ENCODE measurements around the gene WARS2. TPM values are rescaled to one million over a fixed set of nuclear protein-coding genes. Genes with fewer than 3 reads are reported as not detected.
A peak's percentile ranks its signal among the peaks of the same experiment; 100 is the strongest.

WARS2 gene
- total and polyA plus RNA-seq, 4 donors, result 8.3 to 20.9 (median 15.6) TPM

DNA sequence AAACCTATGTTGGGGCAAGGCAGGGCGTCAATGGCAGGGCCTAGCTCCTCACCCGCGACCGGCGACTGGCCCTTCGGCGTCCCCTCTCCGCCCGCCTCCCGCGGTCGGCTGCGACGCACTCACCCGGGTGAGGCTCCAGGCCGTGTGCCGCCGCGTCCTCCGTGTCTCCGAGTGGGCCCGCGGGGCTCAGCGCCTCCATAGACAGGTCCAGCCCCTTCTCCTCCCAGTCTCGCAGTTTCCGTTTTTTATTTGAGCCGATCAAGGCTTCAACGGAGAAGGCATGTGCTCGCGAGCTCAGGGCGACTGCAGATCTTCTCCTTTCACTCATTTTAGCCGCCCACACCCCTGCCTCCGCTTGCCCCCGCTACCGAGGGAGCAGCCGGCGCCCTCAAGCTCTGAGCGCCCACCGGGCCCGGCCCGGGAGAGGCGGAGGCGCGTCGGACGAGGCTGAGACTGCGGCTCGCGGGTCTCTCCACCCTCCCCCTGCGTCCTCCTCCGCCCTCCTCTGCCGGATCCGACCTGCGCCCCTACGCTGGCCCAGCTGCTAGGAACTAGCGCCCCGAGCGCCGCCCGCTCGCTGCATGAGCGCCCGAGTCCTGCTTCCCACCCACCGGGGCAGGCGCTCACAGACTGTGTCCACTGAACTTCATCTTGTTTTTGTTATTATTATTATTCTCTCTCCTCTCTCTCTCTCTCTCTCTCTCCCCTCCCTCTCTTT, 152.8 kb downstream of the WARS2 start:
- H3K27me3 ChIP-seq (ENCODE audit: control insufficient read depth, insufficient read depth, low read length), result peaks cover 100% of the 10 kb centered on the region
- H3K27ac ChIP-seq (ENCODE audit: low read depth, low read length), result peak overlapping the region; percentile 65
- peaks cover 1% of the 10 kb centered on the region for H3K9me3 ChIP-seq (ENCODE audit: control insufficient read depth, insufficient read depth, low read length)
- H3K4me1 ChIP-seq (ENCODE audit: control insufficient read depth, insufficient read depth, low read length), result peaks cover 42% of the 10 kb centered on the region
- WGBS (ENCODE audit: insufficient coverage), result under 1% methylated on average over 59 of the region's 65 CpGs
- DNase-seq (ENCODE audit: low read depth in 4 of 6, low spot score in 6 of 6), result peak in 2 of 6 donors; percentile 48 to 65
- H3K36me3 ChIP-seq (ENCODE audit: control insufficient read depth, insufficient read depth, low read length), result no peaks in the 10 kb centered on the region
- H3K4me3 ChIP-seq (ENCODE audit: low read depth, low read length), result peak overlapping the region; percentile 37

DNA sequence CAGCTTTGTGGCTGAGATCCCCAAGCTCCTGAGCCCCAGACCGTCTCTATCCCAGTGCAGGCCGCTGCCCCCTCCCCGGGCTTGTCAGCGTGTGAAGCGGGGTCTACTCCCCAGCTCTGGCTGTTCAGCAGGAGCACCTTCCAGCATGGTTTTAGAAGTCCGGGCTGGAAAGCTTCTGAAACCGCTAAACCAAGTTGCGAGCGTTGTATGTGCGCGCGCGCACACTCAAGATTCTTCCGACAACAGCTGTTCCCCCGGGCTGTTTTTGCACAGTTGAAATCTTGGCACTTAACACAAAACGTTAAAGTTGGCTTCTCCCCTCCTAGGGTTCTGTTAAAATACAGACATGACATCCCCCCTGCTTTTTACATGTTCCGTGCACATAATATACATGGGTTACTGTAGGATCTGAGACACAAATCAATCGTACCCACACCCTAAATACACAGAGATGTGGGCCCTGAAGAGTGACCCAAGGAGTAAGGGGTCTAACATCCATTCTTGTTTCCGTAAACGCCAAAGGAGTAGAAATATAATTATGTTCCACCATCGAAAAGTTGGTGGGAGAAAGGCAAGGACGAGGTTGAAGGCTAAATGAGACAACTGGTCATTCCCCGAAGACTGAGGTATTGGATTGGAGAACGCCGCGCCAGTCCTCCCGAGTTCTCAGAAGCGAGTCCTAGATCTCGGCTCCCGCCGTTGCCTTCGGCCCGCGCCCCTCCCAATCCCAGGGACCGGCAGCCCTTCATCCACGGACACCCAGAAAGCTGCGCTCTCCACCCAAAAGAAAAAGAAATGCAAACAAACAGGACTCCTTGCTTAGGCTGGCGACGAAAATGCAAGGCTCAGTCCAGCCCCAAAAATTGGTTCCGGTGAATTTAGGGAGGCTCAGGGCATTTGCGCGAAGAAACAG, 153.6 kb downstream of the WARS2 start:
- peaks cover 1% of the 10 kb centered on the region for H3K9me3 ChIP-seq (ENCODE audit: control insufficient read depth, insufficient read depth, low read length)
- H3K36me3 ChIP-seq (ENCODE audit: control insufficient read depth, insufficient read depth, low read length), result no peaks in the 10 kb centered on the region
- H3K27ac ChIP-seq (ENCODE audit: low read depth, low read length), result peak overlapping the region; percentile 65
- DNase-seq (ENCODE audit: low read depth in 4 of 6, low spot score in 6 of 6), result peak in 2 of 6 donors; percentile 51 to 65
- peaks cover 42% of the 10 kb centered on the region for H3K4me1 ChIP-seq (ENCODE audit: control insufficient read depth, insufficient read depth, low read length)
- peaks cover 100% of the 10 kb centered on the region for H3K27me3 ChIP-seq (ENCODE audit: control insufficient read depth, insufficient read depth, low read length)
- peak overlapping the region; percentile 37 for H3K4me3 ChIP-seq (ENCODE audit: low read depth, low read length)
- WGBS (ENCODE audit: insufficient coverage), result 2% methylated on average over 37 of the region's 42 CpGs

DNA sequence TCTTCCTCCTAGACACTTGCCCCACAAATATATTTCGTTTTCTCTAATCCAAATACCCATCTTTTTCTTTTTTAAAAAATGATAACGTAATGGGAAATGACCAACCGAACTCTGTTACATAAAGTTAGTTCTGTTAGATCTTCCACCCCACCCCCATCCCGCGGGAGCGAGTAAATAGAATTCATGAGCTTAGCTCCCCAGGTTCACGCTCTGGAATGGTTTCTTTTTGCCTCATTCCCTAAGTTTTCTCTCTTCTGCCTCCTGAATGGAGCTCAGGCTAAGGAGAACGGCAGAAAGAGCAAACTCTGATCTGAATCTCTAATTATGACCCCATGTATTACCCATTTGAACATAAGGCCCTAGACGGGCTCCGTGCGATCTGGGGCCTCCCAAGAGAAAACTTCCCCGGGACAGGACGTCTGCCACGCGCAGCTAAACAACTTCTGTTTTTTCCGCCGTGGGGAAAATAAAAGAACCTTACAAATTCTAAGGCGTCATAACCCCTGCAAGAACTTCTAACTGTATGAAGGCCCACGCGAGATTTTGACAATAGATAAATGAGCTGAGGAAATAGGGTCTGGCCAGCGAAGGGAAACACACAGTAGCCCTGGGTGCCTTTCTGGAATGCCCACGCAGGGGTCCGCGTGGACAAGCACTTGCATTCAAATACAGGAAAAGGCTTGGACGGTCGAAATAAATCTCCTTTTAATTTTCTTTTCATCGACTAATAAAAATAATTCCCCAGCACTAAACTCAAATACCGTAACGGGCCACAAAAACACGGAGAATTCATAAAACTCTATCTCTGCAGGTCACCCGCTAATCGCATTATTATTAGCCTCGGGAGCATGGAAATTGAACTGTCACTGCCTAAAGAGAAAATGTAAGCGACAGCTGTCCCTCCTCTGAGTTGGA, 154.6 kb downstream of the WARS2 start:
- H3K36me3 ChIP-seq (ENCODE audit: control insufficient read depth, insufficient read depth, low read length), result no peaks in the 10 kb centered on the region
- H3K9me3 ChIP-seq (ENCODE audit: control insufficient read depth, insufficient read depth, low read length), result no peaks in the 10 kb centered on the region
- H3K4me1 ChIP-seq (ENCODE audit: control insufficient read depth, insufficient read depth, low read length), result peaks cover 42% of the 10 kb centered on the region
- H3K27ac ChIP-seq (ENCODE audit: low read depth, low read length), result no peak overlapping the region
- WGBS (ENCODE audit: insufficient coverage), result 5% methylated on average over 27 of the region's 34 CpGs
- DNase-seq (ENCODE audit: low read depth in 4 of 6, low spot score in 6 of 6), result peak in 2 of 6 donors; percentile 37 to 41
- peak overlapping the region; percentile 37 for H3K4me3 ChIP-seq (ENCODE audit: low read depth, low read length)
- peaks cover 99% of the 10 kb centered on the region for H3K27me3 ChIP-seq (ENCODE audit: control insufficient read depth, insufficient read depth, low read length)

DNA sequence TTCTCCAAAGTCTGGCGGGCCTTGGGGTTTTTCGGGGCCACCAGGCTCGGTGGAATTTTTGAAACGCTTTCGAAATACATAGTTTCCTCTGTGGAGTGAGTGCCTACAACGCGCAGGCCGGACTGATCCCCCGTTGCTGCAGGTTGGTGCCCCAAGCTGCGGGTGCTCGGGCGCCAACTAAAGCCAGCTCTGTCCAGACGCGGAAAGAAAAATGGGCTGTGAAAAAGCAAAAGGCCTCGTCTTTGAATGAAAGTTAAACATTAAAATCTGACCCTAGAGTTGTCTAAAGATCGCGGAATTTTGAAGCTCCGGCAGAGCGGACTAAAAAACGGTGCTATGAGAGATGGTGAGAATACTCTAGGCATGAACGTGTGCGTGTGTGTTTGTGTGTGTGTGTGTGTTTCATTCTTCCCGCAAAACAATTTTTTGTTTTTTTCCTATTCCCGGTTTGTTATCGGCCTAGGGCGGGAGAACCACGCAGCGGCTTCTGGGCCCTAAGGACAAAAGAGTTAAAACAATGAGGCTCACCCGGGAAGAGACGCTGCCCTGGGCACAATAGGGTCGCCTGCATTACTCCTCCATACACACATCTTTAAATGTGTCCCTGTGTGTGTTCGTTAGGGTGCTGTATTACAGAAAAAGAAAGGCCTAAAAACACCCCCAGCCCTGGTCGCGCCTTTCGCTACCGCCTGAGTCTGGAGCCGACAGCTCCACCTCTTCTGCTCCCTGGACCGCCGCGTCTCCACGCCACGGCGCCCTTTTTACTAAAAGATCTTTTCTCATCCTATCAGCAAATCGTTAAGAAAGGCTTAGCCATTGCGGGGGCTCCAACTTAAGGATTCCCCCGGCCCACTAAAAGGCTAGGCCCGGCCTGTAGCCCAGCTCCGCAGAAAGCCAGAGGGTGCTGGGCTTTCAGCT, 155.5 kb downstream of the WARS2 start:
- H3K36me3 ChIP-seq (ENCODE audit: control insufficient read depth, insufficient read depth, low read length), result no peaks in the 10 kb centered on the region
- peaks cover 99% of the 10 kb centered on the region for H3K27me3 ChIP-seq (ENCODE audit: control insufficient read depth, insufficient read depth, low read length)
- 8% methylated on average over 39 of the region's 48 CpGs for WGBS (ENCODE audit: insufficient coverage)
- peak in 2 of 6 donors; percentile 44 to 50 for DNase-seq (ENCODE audit: low read depth in 4 of 6, low spot score in 6 of 6)
- H3K4me3 ChIP-seq (ENCODE audit: low read depth, low read length), result peak overlapping the region; percentile 37
- H3K9me3 ChIP-seq (ENCODE audit: control insufficient read depth, insufficient read depth, low read length), result no peaks in the 10 kb centered on the region
- H3K4me1 ChIP-seq (ENCODE audit: control insufficient read depth, insufficient read depth, low read length), result peaks cover 43% of the 10 kb centered on the region
- H3K27ac ChIP-seq (ENCODE audit: low read depth, low read length), result no peak overlapping the region

DNA sequence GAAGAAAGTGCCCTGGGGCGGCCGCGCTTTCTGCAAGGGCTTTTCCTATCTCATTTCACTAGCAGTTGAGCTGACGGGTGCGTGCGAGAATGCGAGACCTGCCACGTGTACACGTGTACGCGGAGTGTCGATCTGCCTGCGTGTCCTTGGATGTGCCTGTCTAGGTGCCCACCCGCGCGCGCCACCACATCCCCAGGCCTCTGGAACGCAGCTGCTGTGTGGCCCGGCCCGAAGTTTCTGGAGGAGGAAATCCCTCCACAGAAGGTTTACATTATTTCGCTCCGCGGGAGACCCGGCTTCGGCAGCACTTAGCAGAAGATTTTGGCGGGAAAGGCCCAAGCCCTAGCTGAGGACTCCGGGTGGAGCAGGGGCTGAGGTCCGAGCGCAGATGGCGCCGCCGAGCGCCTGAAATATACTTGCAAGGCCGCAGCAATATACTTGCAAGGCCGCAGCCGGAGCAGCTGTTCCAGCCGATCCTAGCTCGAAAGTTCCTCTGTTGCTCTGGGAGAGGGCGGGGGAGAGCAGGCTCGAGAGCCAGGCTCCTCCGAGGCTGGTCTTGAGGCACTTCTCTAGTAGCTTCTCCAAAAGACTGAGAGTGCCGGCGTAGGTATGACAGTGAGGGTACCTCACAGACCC, 156.2 kb downstream of the WARS2 start:
- peak in 2 of 6 donors; percentile 15 to 60 for DNase-seq (ENCODE audit: low read depth in 4 of 6, low spot score in 6 of 6)
- peaks cover 44% of the 10 kb centered on the region for H3K4me1 ChIP-seq (ENCODE audit: control insufficient read depth, insufficient read depth, low read length)

DNA sequence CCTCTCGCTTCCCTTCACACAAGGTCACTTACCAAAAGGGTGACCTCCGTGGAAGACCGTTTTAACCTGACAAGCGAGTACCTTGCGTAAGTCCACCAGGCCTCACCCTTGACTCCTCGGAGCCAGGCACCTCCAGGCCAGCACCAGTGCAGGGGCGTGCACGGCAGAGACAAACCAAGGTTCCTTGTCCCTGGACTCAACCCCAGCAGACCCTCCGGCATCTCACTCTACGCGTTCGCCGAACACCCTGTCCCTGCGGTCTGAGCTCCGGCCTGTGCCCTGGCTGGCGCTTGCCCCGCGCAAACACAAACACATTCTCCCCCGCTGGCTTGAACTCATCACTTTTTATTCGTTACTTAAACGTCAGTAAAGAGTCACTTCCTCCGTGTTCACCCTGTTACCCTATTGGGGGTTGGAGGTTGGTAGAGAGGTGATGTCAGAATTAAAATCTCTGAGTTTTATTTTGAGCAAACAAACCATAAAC, 156.9 kb downstream of the WARS2 start:
- Histone ChIP-seq H3K27ac (ENCODE audit: low read depth, low read length) (no peak overlapping the region), H3K9me3 (ENCODE audit: control insufficient read depth, insufficient read depth, low read length) (no peaks in the 10 kb centered on the region)

More for the DNA sequence above, 156.2 kb downstream of the WARS2 start:
- peak overlapping the region; percentile 9 for H3K4me3 ChIP-seq (ENCODE audit: low read depth, low read length)
- 4% methylated on average over 43 of the region's 43 CpGs for WGBS (ENCODE audit: insufficient coverage)
- H3K27ac ChIP-seq (ENCODE audit: low read depth, low read length), result no peak overlapping the region
- H3K9me3 ChIP-seq (ENCODE audit: control insufficient read depth, insufficient read depth, low read length), result no peaks in the 10 kb centered on the region
- no peaks in the 10 kb centered on the region for H3K36me3 ChIP-seq (ENCODE audit: control insufficient read depth, insufficient read depth, low read length)
- H3K27me3 ChIP-seq (ENCODE audit: control insufficient read depth, insufficient read depth, low read length), result peaks cover 99% of the 10 kb centered on the region

DNA sequence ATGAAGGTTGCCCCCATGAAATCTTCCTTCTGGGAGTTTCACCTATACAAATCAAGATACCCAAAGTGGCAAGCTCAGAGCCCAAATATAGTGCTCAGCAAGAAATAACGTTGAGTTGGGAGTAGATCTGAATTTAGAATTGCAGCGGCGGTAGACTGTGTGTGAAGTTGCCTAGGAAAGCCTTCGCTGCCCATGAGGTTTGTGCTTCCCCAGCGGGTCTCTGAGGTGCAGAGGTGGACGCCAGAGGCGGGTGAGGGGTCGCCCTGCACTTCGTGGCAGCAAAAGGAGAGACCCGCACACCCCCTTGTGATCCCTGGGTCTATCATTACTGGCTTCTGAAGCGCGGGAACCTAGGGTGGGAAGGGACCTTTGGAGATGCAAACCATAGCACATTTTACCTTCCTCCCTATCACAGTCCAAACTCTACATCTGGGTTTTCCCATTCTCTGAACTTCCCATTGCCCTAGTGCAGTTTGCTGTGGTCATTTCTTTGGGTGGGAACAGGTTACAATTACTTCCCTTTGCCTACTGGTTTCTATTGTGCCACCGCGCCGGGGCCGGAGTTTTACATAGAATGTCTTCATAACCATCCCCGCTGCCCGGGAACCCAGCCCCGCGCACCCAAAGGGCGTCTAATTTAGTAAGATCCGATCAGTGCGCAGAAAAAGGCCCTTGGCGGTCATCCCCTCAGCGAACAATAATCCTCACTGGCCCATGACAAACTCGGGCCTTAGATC, 157.5 kb downstream of the WARS2 start:
- no peak for DNase-seq (ENCODE audit: low read depth in 4 of 6, low spot score in 6 of 6)
- 9% methylated on average over 22 of the region's 26 CpGs for WGBS (ENCODE audit: insufficient coverage)
- H3K27ac ChIP-seq (ENCODE audit: low read depth, low read length), result no peak overlapping the region

More for the DNA sequence above, 156.9 kb downstream of the WARS2 start:
- no peak for DNase-seq (ENCODE audit: low read depth in 4 of 6, low spot score in 6 of 6)
- 13% methylated on average over 11 of the region's 22 CpGs for WGBS (ENCODE audit: insufficient coverage)
- Histone ChIP-seq H3K27me3 (ENCODE audit: control insufficient read depth, insufficient read depth, low read length) (peaks cover 99% of the 10 kb centered on the region), H3K36me3 (ENCODE audit: control insufficient read depth, insufficient read depth, low read length) (no peaks in the 10 kb centered on the region), H3K4me1 (ENCODE audit: control insufficient read depth, insufficient read depth, low read length) (peaks cover 40% of the 10 kb centered on the region), H3K4me3 (ENCODE audit: low read depth, low read length) (no peak overlapping the region)

DNA sequence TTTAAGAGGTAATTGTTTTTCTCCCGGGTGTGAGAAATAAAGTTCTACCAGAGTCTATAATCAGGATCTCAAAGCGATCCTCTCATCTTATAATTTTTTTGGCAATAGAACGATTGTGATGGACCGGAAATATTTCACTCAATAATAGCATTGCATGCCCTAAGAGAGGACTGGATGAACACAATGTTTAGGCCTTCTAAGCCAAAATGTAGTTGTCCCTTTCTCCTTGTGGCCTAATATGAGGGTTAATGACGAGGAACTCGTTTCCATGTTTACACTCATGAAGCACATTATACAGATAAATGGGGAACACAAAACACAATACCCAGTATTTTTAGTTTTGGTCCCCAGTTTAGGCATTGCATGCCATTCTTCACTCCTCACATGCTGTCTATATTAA, 158.2 kb downstream of the WARS2 start:
- H3K9me3 ChIP-seq (ENCODE audit: control insufficient read depth, insufficient read depth, low read length), result no peaks in the 10 kb centered on the region
- H3K36me3 ChIP-seq (ENCODE audit: control insufficient read depth, insufficient read depth, low read length), result no peaks in the 10 kb centered on the region
- H3K27ac ChIP-seq (ENCODE audit: low read depth, low read length), result no peak overlapping the region
- WGBS (ENCODE audit: insufficient coverage), result no CpG with 5 or more reads among the region's 6 CpGs
- no peak overlapping the region for H3K4me3 ChIP-seq (ENCODE audit: low read depth, low read length)
- H3K4me1 ChIP-seq (ENCODE audit: control insufficient read depth, insufficient read depth, low read length), result peaks cover 29% of the 10 kb centered on the region
- H3K27me3 ChIP-seq (ENCODE audit: control insufficient read depth, insufficient read depth, low read length), result peaks cover 99% of the 10 kb centered on the region
- DNase-seq (ENCODE audit: low read depth in 4 of 6, low spot score in 6 of 6), result no peak

More for the DNA sequence above, 157.5 kb downstream of the WARS2 start:
- no peaks in the 10 kb centered on the region for H3K36me3 ChIP-seq (ENCODE audit: control insufficient read depth, insufficient read depth, low read length)
- peaks cover 37% of the 10 kb centered on the region for H3K4me1 ChIP-seq (ENCODE audit: control insufficient read depth, insufficient read depth, low read length)
- no peak overlapping the region for H3K4me3 ChIP-seq (ENCODE audit: low read depth, low read length)
- no peaks in the 10 kb centered on the region for H3K9me3 ChIP-seq (ENCODE audit: control insufficient read depth, insufficient read depth, low read length)
- peaks cover 99% of the 10 kb centered on the region for H3K27me3 ChIP-seq (ENCODE audit: control insufficient read depth, insufficient read depth, low read length)

Measured in spinal cord (tissue), 10 donors.